Measurements from ENCODE around the gene MRPL22. TPM values are rescaled to one million over a fixed set of nuclear protein-coding genes. Genes with fewer than 3 reads are reported as not detected.

Gene MRPL22
- polyA plus RNA-seq, 1 of the 3 experiments (the other 2 are of a cell fraction) = 50.7 TPM

- no peak for TF ChIP-seq REST (IDR thresholded peaks at IDR 0.05; ENCODE audit: low read depth, low read length)
- TF ChIP-seq GABPA (IDR thresholded peaks at IDR 0.05; ENCODE audit: low read depth) = no peak
- TF ChIP-seq RAD21 (IDR thresholded peaks at IDR 0.05; ENCODE audit: low read length) = no peak
- TF ChIP-seq USF1 (IDR thresholded peaks at IDR 0.05; ENCODE audit: borderline replicate concordance, low read depth) = no peak
- no peak for TF ChIP-seq TEAD4 (IDR thresholded peaks at IDR 0.05; ENCODE audit: borderline replicate concordance, insufficient read depth)
- no peak for TF ChIP-seq MEF2A (IDR thresholded peaks at IDR 0.05; ENCODE audit: borderline replicate concordance, low read depth)
- no peak for TF ChIP-seq SIN3A (IDR thresholded peaks at IDR 0.05; ENCODE audit: borderline replicate concordance, low read depth, low read length)
- TF ChIP-seq NRF1 (IDR thresholded peaks at IDR 0.05; ENCODE audit: low read depth, low read length) = no peak
These were observed 45.0 kb upstream of the MRPL22 start (continued) for GRCh38 chr5:154895606-154896561.

GRCh38 chr5:154896562-154897165, 44.2 kb upstream of the MRPL22 start:
- POLR2A ChIA-PET = no interaction called here

More at GRCh38 chr5:154896562-154897165, 44.2 kb upstream of the MRPL22 start:
- Histone ChIP-seq H3K4me3 (ENCODE audit: low read depth in 2 of 2, low read length in 1 of 2) (no peak overlapping the region), H3K27me3 (ENCODE audit: insufficient read depth) (no peaks in the 10 kb centered on the region), H3K27ac (ENCODE audit: low read depth in 2 of 2, low read length in 1 of 2) (no peak overlapping the region), H4K20me1 (ENCODE audit: insufficient read depth) (no peaks in the 10 kb centered on the region), H2AFZ (ENCODE audit: low read depth) (no peak overlapping the region), H3F3A (replicated peaks; ENCODE audit: insufficient read depth) (no peaks in the 10 kb centered on the region), H3K36me3 (replicated peaks in 1 of 2; ENCODE audit: control insufficient read depth in 1 of 2, insufficient read depth in 2 of 2, low read length in 1 of 2) (peaks cover 64 to 82% of the 10 kb centered on the region in 2 experiments), H3K9me2 (no peaks in the 10 kb centered on the region), H3K9ac (no peak overlapping the region), H3K79me2 (ENCODE audit: insufficient read depth) (no peaks in the 10 kb centered on the region; the same call in 1 of the 2 replicates), H3K4me2 (no peak overlapping the region), H3K9me3 (no peaks in the 10 kb centered on the region), H3K4me1 (ENCODE audit: control insufficient read depth in 1 of 2, insufficient read depth in 2 of 2, low read depth in 1 of 2, low read length in 1 of 2) (no peaks in the 10 kb centered on the region)
- CTCF ChIA-PET = interaction anchor here (1.2 kb wide), 1 partner anchor 36 kb away, joined by 4 read pairs; no protein-coding TSS in a partner anchor
- TF ChIP-seq ELF1 (IDR thresholded peaks at IDR 0.05) = no peak
- TF ChIP-seq CTCF (IDR thresholded peaks at IDR 0.05) = no peak
- no peak for TF ChIP-seq GATA2 (CRISPR knock-in tag; IDR thresholded peaks at IDR 0.05)
- TF ChIP-seq EZH2phosphoT487 (IDR thresholded peaks at IDR 0.05; ENCODE audit: borderline replicate concordance, low read depth) = no peak
- no peak for TF ChIP-seq TAF1 (IDR thresholded peaks at IDR 0.05; ENCODE audit: borderline replicate concordance, low read depth, low read length)
- TF ChIP-seq SIN3A (IDR thresholded peaks at IDR 0.05; ENCODE audit: borderline replicate concordance, low read depth, low read length) = no peak
- TF ChIP-seq FOXM1 (IDR thresholded peaks at IDR 0.05; ENCODE audit: low read depth) = no peak
- no peak for TF ChIP-seq YY1 (IDR thresholded peaks at IDR 0.05; ENCODE audit: low read depth)
- TF ChIP-seq RFX5 (IDR thresholded peaks at IDR 0.05; ENCODE audit: low read length) = no peak
- TF ChIP-seq CHD2 (IDR thresholded peaks at IDR 0.05; ENCODE audit: low read length, partially characterized antibody) = no peak
- DNase-seq = no peak
